SH-SY5Y (cell line): ENCODE results near the gene MAGEA9.

Experiments used
- GATA2 ChIP-seq: IDR thresholded peaks from 2 replicates; pipeline ENCODE4 v1.6.1; 2011; ENCODE audit warnings: mild to moderate bottlenecking, low read depth, low read length
- GATA3 ChIP-seq: IDR thresholded peaks from 2 replicates; pipeline ENCODE4 v1.6.1; 2011; ENCODE audit warnings: low read depth, mild to moderate bottlenecking, low read length, moderate library complexity

MAGEA9 gene

GRCh38 chrX:149818652-149819051 lies 36.9 kb downstream of the MAGEA9 start:
- no peak for TF ChIP-seq GATA3
- no peak for TF ChIP-seq GATA2

- TF ChIP-seq GATA3 (no peak), GATA2 (no peak)
These were observed 37.6 kb downstream of the MAGEA9 start for GRCh38 chrX:149819371-149819770.

GRCh38 chrX:149825424-149825823 lies 43.7 kb downstream of the MAGEA9 start:
- TF ChIP-seq GATA2 (no peak), GATA3 (no peak)

- TF ChIP-seq GATA3 (no peak), GATA2 (no peak)
These were observed 45.5 kb downstream of the MAGEA9 start for GRCh38 chrX:149827254-149827653.

- no peak for TF ChIP-seq GATA2
- TF ChIP-seq GATA3: no peak
These were observed 48.0 kb downstream of the MAGEA9 start for GRCh38 chrX:149829751-149830191.

- TF ChIP-seq GATA3: no peak
- TF ChIP-seq GATA2: no peak
These were observed 48.6 kb downstream of the MAGEA9 start for GRCh38 chrX:149830192-149830873.

GRCh38 chrX:149831473-149831872 lies 49.7 kb downstream of the MAGEA9 start:
- no peak for TF ChIP-seq GATA2
- TF ChIP-seq GATA3: no peak

- TF ChIP-seq GATA3 (no peak), GATA2 (no peak)
These were observed 55.4 kb downstream of the MAGEA9 start for GRCh38 chrX:149837167-149837566.
